Transverse colon (tissue), 3 donors: Measurements from ENCODE around the gene SCAMP3.

Experiments
- CTCF ChIP-seq, 5 experiments: fragments of 200-600 bp in 3 of 5; fragments of 450-650 bp in 2 of 5; sonication (generic) in 3 of 5; IDR thresholded peaks; 1 replicate in 2 of 5; 2 replicates in 3 of 5; pipeline ENCODE4 v1.5.1; 2016 to 2017; ENCODE audit warnings: antibody characterized with exemption in 5 of 5, inconsistent platforms in 3 of 5, mild to moderate bottlenecking in 2 of 5, moderate library complexity in 1 of 5
- POLR2A ChIP-seq: fragments of 450-650 bp; IDR thresholded peaks from one replicate; pipeline ENCODE4 v1.6.1; 2016; ENCODE audit warnings: antibody characterized with exemption, mild to moderate bottlenecking, moderate library complexity

- TF ChIP-seq POLR2A (no peak), CTCF (IDR thresholded peaks at IDR 0.05) (no peak)
Observed at GRCh38 chr1:155241841-155242264, 20.3 kb downstream of the SCAMP3 start.
